ENCODE measurements around the gene KDM8.

DNA sequence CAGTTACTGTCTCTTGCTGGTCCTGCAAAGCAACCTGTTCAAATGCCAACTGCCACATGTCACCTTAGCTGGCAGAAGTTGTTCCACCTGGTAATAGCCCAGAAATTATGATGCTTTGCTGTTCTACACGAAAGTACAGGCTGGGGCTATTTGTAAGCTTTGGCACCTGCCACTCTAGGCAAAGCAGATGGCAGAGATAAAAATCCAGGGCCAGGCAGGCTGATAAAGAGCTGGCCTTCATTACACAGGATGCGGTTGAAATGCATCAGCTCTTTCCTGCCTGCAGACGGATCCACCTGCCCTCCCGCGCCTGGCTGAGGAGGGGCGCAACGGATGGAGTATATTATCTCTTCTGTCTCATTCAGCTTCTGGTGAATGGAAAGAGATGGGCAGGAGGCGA is 29.3 kb upstream of the KDM8 start:
- TF ChIP-seq, protein P1, sequence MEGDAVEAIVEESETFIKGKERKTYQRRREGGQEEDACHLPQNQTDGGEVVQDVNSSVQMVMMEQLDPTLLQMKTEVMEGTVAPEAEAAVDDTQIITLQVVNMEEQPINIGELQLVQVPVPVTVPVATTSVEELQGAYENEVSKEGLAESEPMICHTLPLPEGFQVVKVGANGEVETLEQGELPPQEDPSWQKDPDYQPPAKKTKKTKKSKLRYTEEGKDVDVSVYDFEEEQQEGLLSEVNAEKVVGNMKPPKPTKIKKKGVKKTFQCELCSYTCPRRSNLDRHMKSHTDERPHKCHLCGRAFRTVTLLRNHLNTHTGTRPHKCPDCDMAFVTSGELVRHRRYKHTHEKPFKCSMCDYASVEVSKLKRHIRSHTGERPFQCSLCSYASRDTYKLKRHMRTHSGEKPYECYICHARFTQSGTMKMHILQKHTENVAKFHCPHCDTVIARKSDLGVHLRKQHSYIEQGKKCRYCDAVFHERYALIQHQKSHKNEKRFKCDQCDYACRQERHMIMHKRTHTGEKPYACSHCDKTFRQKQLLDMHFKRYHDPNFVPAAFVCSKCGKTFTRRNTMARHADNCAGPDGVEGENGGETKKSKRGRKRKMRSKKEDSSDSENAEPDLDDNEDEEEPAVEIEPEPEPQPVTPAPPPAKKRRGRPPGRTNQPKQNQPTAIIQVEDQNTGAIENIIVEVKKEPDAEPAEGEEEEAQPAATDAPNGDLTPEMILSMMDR (conservative IDR thresholded peaks at IDR 0.05) = no peak
- no peak for TF ChIP-seq ZFX (IDR thresholded peaks at IDR 0.05)
